GM18873 (cell line): ENCODE results near the gene AP4S1.

Experiments
- ATAC-seq: cut with Tn5 transposase; IDR thresholded peaks from one replicate; pipeline ENCODE4 v1.9.1; 2021; ENCODE audit warnings: mild to moderate bottlenecking, moderate library complexity, moderate number of reproducible peaks; ENCODE audit not compliant: unreplicated experiment, low FRiP score

AP4S1 gene

DNA sequence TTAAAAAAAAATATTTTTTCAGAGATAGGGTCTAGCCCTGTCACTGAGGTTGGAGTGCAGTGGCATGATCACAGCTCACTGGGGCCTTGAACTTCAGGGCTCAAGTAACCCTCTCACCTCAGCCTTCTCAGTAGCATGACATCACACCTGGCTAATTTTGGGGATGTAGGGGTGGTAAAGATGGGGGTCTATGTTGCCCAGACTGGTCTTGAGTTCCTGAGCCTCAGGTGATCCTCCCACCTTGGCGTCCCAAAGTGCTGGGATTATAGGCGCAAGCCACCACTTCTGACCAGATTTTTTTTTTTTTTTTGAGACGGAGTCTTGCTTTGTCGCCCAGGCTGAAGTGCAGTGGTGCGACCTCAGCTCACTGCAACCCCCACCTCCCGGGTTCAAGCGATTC, 101.2 kb downstream of the AP4S1 start:
- no peak for ATAC-seq

DNA sequence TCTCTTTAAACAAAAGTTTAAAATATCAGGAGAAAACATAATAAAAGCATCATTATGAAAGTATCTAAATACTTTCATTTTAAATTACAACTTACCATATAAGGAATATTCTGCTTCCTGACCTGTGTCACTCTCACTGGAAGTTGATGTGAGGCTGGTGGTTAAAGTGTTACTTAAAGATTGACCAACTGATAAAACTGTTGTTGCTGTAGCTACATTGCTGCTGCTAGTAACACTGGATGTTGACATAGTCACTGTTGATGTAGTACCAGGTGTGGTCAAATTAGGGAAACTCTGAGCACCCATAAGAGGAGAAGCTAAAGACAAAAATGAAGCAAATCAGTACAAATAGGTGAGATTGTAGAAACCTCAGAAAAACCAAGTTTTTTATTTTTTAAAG, 102.2 kb downstream of the AP4S1 start:
- no peak for ATAC-seq

GRCh38 chr14:31128601-31129526, 103.4 kb downstream of the AP4S1 start:
- no peak for ATAC-seq

- no peak for ATAC-seq
Observed at GRCh38 chr14:31133133-31133532, 107.7 kb downstream of the AP4S1 start.

DNA sequence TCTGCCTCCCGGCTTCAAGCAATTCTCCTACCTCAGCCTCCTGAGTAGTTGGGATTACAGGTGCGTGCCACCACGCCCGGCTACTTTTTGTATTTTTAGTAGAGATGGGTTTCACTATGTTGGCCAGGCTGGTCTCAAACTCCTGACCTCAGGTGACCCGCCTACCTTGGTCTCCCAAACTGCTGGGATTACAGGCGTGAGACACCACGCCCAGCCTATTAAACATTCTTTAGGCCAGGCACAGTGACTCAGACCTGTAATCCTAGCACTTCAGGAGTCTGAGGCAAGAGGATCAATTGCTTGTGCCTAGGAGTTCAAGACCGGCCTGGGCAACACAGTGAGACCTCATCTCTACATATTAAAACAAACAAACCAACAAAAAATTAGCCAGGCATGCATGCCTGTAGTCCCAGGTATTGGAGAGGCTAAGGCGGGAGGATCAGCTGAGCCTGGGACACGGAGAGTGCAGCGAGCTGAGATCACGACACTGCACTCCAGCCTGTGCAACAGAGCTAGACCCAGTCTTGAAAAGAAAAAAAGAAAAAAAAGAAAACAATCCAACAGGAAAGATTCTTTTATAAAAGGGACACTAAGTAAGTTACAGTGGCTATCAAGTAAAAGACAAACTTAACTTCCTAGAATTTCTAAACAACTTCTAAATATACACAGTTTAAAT, 111.9 kb downstream of the AP4S1 start:
- ATAC-seq: no peak

DNA sequence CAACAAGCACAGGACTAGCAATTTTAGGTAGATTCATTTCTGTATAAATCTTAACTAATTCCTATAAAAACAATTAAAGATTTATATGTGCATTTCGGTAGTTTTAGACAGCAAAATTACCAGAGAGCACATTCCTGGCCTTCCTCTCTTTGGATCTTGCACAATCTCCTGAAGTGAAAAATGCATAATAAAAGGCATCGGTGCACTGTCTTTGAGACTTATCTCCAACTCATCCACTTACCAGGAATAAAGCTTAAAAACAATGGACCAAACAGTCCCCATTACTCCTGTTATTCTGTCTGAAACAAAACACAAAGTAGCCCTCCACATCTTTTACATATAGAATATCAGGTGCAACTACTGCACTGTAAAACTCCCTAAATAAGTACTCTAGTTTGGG, 112.9 kb downstream of the AP4S1 start:
- ATAC-seq: no peak

DNA sequence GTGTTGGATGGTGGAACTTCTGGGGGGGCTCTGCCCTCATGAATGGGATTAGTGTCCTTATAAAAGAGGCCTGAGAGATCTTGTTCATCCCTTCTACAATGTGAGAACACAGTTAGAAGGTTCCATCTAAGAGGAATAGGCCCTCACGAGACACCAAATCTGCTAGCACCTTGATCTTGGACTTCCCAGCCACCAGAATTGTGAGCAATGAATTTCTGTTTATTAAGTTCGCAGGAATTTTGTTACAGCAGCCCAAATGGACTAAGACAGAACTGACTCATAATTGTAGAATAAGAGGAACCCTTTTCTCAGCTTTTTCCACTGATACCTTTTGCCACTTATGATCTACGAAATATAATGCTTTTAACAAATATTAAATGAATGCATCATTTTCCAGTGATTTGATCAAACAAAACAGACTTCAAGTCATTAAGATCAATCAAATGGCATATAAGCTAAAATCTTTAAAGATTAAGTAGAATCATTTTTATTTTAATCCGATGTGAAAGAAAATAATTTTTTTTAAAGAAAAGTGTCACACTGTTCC, 113.9 kb downstream of the AP4S1 start:
- no peak for ATAC-seq

DNA sequence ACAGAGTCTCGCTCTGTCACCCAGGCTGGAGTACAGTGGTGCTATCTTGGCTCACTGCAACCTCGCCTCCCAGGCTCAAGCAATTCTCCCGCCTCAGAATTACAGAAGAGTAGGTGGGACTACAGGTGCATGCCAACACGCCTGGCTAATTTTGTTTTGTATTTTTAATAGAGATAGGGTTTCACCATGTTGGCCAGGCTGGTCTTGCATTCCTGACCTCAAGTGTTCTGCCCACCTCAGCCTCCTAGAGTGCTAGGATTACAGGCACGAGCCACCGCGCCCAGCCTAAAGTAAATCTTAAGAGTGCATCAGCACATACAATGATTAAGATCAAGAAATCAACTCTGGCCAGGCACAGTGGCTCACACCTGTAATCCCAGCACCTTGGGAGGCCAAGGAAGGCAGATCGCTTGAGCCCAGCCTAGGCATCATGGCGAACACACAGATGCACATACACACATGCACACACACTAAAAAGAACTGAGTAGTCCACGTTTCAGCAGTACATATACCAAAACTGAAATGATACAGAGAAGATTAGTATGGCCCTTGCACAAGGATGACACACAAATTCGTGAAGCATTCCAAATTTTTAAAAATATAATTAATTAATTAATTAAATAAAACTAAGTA, 117.1 kb downstream of the AP4S1 start:
- no peak for ATAC-seq
